GM19239 (cell line): ENCODE results near the gene MRPL49.
"Not testable (repeated sequence)": the region's sequence is repeated elsewhere in the genome, so short reads cannot be mapped to it uniquely, and the experiment has no call there.

Experiments used
- DNase-seq: peaks from one replicate; pipeline ENCODE4 v3.0.0; 2011; ENCODE audit warnings: low spot score; ENCODE audit not compliant: insufficient read length
- FAIRE-seq: peaks from 2 replicates; lab custom pipeline; 2011; peaks lifted over from hg19 to GRCh38; lab: Jason Lieb, UNC

The MRPL49 gene

DNA sequence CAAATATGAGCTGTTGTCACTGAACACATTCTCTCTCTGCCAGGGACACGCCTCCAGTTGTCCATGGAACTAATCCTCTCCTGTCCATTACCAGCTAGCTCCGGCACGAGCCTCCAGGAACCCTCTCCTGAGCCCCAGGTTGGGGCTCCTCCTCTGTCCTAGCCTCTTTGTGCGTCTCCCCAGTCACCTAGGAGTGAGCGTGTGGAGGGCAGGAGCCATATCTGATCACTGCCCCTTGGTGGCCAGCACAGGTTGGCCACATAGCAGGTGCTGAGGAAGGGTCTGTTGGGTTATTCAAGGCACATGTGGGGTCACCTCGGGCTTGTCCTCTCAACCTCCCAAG lies 9.7 kb downstream of the MRPL49 start:
- no peak for FAIRE-seq
- no peak for DNase-seq

DNA sequence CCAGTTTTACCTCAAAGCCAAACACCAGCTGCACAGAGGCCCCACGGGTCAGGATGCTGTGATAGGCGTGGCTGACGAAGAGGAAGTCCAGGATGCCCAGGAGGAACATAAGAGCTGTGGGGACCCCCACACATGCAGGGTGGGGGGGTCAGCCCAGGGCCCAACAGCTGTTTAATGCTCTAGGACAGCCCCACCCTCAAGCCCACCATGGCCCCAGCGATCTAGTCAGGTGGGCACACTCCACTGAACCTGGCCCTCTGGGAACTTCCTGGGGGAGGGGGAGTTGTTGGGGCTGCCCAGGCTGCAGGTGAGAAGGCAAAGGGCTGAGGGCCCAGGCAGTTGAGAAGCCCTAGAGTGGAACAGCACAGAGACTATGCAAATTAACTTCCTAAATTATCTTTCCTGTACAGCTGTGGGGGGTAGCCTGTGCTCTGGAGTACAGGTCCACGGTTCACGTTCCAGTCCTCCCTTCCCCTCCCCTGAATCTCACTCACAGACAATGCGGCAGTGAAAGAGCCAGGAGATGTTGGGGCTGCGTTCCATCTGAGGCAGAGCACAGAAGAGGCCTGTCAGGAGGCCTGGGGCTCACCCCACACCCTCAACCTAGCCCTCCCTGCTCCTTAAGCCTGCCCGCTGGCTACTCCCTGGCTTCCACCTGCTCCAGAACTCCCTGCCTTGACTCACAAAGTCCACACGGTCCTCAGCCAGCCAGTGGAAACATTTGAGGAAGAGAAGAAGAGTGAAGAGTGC lies 10.3 kb downstream of the MRPL49 start:
- peak; percentile 96 for FAIRE-seq
- no peak for DNase-seq

DNA sequence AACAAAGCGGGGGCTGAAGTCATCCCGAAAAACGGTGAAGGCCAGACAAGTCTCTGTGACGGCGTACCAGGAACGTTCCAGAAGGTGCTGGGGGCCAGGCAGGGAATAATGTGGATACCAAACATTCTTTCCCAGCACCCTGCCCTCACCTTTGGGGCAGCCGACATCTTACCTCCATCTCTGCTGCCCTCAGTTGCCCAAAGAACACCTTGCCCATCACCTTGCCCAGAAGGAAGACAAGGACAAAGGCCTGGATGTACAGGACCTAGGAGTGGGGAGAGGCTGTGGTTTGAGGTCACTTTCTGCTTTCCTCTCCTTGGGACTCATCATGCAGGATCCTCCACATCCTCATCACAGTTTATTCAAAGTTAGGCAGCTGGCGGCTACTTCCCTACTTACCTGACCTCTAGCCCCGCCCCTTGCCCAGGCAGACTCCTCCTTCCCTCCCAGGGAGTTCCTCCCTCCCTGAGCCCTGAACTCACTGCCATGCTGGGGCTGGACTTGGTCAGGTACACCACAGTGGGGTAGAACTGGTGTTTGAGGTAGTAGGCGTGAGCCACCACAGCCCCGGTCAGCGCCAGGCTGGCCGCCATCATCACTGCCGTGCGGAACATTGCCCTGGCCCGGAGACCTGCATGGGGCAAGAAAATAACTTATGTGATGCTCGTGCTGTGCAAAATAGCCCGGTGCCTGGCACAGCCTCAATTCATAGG lies 11.0 kb downstream of the MRPL49 start:
- FAIRE-seq (peak; percentile 94), DNase-seq (no peak)

DNA sequence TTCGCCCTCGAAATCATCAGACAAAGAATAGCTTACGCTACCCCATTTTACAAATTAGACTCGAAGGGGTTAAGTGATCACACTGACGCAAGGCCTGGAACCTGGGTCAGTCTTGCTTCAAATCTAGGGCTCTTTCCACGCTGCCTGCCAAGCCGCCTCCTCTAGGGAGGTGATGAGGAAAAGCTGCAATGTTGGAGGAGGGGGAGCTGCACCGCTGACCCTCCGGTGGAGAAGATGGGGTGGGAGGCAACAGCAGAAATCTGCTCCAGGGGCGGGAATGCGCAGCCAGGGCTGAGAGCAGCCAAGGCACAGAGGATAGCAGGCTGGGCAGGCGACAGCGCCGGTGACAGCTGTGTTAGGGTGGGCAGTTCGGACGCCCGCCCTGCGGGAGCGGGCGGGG lies 11.6 kb downstream of the MRPL49 start:
- DNase-seq (no peak), FAIRE-seq (no peak)

DNA sequence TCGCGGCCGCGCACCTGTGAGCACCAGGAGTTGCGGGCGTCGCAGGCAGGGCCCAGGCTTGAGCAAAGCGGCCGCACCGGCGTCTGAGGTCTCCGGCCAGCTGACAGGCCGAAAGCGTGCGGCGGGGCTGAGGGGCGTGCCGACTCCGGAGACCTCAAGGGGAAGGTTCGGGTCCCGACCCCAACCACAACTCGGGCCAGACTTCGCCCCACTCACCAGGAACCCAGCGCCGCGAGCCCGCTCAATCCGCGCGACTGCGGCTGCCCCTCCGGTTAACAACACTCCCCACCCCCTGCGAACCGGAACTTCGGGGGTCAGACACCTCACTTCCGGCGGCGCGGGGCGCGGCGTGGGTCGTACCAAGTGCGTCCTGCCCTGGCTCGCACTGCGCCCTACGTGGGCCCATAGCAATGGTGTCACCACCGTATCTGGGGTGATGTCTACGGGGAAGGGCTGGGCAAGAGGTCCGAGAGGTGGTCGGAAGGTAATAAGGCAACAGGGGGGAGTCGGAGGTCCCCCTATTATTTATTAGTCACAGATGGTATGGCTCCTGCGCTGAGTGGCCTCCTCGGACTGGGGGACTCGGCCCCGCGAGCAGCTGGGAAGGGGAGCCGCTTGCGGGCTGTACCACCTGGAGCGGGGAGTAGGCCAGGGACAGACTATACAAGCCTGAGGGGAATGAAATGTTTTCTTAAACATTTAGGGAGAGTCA lies 12.3 kb downstream of the MRPL49 start, which contains the start of gene SYVN1:
Gene SYVN1 (minus strand): TSS at position 280 of the 712 bp plus-strand sequence. CDS start 918 bp downstream, outside the sequence.
- no peak for FAIRE-seq

DNA sequence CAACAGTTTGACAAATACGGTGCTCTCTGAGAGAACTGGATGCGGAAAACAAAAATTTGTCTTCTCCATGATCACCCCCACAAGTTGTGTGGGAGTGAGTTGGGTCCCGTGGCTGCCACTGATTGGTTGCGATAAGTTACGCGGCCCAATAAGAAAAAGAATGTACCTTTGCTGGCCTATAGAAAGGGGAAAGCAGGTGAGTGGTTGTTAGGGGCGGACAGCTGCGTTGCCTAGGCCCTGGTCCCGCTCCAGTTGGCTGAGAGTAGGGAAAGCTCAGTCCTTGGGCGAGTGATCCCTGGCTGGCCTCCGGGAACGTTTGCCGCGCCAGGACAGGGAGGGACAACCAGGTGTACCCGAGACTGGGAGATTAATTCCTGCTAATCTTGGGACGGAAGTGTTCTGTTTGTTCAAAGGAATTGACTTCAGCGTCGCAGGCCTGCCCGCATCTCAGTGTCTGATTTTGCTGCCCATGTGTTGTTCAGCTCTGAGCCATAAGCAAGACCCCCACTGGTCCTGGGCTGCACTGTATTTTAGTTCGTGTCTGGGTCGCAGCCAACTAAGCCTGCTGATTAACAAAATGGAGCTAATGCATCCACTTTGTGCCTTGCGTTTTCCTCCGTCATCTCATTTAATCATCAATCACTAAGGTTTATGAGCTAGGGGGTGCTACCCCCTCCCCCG lies 13.0 kb downstream of the MRPL49 start:
- DNase-seq (peak; percentile 83), FAIRE-seq (peak; percentile 99)

More for the DNA sequence above, 12.3 kb downstream of the MRPL49 start, which contains the start of gene SYVN1:
- DNase-seq: peak; percentile 82

DNA sequence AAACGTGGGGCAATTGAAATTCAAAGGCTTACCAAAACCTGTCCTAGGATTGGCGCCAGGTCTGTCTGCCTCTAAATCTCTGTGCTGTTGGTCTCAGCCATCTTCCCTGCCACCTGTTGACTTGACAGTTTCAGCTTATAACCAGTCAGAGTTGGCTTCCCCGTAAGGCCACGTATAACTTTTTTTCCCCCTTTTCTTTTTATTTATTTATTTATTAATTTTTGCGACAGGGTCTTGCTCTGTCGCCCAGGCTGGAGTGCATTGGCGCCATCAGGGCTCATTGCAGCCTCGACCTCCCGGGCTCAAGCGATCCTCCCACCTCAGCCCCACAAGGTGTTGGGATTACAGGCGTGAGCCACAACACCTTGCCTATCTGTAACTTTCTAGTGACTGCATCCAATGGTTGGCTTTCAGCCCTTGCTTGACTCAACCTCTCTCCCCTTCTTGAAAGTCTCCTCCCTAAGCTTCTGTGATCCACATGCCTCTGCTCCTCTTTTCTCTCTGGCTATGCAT lies 13.6 kb downstream of the MRPL49 start:
- DNase-seq (no peak), FAIRE-seq (no peak)

DNA sequence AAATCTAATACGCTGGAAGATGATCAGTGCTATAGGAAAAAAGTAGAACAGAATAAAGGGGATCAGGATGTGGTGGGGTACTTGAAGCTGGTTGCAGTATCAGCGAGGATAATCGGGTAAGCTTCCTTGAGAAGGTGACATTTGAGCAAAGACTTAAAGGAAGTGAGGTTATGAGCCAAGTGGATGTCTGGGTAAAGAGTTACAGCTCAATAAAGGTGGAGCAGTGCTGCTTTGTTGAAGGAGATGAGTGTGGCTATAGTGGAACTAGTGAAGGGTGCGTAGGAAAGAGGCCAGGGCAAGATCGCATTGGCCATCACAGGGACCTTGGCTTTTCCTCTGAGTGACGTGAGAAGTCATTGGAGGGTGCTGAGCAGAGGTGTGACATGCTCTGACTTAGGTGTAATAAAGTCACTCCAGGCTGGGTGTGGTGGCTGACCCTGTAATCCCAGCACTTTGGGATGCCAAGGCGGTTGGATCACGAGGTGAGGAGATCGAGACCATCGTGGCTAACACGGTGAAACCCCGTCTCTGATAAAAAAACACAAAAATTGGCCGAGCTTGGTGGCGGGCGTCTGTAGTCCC lies 14.5 kb downstream of the MRPL49 start:
- FAIRE-seq (no peak), DNase-seq (no peak)

DNA sequence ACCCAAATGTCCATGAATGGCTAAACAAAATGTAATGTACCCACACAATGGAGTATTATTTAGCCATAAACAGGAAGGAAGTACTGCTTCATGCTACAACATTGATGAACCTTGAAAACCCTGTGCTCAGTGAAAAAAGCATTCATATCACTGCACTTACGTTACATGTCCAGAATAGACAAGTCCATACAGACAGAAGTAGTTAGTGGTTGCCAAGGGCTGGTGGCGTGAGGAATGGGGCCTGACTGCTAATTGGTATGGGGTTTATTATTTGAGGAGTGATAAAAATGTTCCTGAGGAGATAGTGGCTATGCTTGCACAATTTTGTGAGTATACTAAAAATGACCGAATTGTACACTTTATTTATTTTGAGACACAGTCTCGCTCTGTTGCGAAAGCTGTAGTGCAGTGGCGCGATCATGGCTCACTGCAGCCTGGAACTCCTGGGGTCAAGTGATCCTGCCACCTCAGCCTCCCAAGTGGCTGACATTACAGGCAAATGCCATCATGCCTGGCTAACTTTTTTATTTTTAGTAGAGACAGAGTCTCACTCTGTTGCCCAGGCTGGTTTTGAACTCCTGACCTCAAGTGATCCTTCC lies 19.9 kb downstream of the MRPL49 start:
- FAIRE-seq (no peak), DNase-seq (no peak)

DNA sequence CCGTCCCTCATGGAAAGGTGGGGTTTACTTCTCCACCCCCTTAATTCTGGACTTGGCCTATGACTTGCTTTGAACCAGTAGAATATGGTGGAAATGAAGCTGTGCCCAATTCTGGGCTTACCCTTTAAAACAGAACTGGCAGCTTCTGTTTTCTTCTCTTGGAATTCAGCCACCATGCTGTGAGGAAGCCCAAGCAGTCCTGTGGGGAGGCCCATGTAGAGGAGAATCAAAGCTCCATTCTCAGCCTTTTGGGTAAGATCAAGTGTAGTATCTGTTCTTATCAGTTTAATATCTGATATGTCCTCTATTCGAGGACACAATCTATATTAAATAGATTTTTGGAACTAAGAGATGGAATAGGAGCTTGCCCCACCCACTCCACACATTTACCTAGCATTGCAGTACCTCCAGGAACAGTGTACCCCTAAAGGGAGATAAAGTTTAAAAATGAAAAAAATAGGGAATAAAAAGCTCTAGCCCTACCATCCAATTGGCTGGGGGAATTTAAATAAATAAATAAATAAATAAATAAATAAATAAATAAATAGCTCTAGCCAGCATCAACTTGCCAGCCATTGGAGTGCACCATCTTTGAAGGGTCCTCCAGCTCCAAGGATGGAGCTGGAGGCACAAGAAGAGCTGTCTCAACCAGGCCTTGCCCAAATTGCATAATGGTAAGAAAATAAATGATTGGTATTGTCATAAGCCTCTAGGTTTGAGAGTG lies 25.4 kb downstream of the MRPL49 start:
- DNase-seq: no peak
- FAIRE-seq: no peak

DNA sequence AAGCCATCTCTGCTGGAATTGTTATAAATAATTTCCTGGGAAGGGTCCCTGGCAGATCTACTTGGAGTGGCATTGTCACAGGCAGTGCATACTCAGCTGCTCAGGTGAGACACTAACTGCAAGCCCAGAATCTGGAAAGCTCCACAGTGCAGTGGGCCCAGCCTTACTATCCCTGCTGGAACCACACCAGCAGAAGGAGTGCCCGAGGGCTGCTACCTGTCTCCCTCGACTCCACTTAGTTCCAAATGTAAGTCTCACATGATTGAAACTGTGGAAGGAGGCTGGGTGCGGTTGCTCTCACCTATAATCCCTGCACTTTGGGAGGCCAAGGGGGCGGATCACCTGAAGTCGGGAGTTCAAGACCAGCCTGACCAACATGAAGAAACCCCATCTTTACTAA lies 26.5 kb downstream of the MRPL49 start:
- FAIRE-seq (no peak), DNase-seq (no peak)

DNA sequence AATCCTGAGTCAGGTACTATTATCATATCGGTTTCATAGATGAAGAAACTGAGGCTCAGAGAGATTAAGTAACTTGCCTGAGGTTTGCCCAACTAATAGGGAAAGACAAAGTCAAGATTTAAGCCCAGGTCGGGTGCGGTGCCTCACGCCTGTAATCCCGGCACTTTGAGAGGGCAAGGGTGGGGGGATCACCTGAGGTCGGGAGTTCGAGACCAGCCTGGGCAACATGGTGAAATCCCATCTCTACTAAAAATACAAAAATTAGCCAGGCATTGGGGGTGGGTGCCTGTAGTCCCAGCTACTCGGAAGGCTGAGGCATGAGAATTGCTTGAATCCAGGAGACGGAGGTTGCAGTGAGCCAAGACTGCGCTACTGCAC lies 28.0 kb downstream of the MRPL49 start:
- DNase-seq, FAIRE-seq: not testable (repeated sequence)

DNA sequence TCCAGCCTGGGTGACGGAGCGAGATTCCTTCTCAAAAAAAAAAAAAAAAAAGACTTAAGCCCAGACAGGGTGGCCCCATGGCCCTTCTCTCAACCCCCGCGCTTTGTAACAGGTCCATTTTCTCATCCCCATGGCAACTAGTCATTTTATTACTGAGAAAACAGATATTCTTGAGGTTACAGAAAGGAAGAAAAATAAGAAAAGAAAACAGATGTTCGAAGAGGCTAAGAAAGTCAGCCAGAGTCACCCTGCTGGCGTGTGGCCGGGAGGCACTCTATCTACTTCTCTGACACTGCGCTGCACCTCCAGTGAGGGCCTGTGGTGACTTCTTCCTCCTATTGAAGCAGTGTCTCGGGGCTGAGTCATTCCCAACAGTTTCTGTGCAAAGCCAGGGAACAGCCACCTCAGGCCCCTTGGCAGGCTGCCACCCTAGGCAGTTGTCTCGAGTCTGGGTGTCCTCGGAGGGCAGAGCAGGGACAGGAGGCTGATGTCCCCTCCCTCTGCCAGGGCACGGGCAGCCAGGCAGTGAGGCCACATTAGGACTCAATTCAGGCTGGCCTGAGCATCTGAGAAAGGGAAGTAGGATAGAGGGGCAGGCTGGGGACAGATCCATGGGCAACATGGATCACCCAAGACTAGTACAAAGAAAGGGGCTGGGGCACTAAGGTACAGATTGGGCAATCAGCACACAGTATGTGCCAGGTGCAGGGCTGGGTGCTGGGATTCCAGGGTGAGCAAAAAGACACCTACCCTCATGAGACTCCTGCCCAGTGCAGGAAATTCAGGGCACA lies 28.6 kb downstream of the MRPL49 start:
- FAIRE-seq (no peak), DNase-seq (no peak)

DNA sequence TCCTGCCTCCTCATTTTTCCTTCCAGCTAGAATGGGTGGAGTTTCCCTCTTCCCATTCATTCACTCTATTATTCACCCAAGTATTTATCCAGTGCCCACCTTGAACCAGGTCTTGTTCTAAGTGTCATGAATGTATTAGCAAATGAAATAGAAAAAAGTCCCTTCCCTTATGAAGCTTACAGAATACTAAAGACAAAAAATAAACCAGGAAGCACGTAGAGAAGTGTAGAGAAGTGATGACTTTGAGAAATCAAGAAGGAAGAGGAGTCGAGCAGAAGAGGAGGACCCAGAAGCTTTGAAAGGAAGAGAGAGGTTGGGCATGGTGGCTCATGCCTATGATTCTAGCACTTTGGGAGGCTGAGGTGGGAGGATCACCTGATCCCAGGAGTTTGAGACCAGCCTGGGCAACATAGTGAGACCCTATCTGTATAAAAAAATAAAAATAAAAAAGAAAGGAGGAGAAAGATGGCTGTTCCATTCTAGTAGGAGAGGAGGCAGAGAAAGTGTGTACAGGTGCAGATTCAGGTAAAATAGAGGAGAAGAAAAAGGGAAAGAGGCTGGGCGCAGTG lies 29.3 kb downstream of the MRPL49 start:
- FAIRE-seq: no peak
- no peak for DNase-seq

DNA sequence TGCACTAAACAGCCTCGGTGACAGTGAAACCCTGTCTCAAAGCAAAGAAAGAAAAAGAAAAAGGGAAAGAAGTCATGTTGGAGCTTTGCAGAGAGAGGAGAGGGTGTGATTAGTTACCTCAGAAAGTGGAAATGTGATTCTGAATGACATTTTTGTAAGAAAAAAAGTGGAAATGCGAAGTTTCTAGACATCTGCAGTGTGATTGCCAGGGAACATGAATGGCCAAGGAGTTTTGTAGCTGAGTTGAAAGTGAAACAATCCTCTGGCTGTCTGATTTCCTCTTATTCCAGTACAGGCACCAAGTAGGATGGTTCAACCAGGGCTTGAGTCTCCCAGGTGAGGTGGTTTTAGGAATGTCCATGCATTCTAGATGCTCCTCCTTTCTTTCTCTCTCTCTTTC lies 30.0 kb downstream of the MRPL49 start:
- DNase-seq (no peak), FAIRE-seq (no peak)

DNA sequence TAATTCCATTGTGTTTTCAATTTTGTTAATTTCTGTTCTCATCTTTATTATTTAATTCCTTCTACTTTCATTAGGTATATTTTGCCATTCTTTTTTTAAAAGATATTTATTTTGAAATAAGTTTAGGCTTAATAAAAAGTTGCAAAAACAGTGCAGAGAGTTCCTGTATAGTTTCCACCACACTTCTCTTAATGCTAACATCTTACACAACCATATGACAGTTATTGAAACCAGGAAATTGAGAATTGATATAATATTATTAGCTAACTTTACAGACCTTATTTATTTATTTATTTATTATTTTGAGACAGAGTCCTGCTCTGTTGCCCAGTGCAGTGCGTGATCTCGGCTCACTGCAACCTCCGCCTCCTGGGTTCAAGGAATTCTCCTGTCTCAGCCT lies 34.1 kb downstream of the MRPL49 start:
- no peak for FAIRE-seq

DNA sequence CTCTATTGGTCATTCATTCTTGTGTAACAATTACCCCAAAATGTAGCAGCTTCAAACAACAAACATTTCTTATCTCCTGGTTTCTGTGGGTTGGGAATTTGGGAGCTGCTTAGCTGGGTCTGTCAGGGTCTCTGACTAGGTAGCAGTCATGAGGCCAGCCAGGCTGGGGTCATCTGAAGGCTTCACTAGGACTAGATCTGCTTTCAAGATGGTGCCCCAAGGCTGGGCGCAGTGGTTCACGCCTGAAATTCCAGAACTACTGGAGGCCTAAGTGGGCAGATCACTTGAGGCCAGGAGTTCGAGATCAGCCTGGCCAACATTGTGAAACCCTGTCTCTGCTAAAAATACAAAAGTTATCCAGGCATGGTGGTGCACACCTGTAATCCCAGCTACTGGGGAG lies 34.8 kb downstream of the MRPL49 start:
- no peak for FAIRE-seq

More for the DNA sequence above, 34.1 kb downstream of the MRPL49 start:
- DNase-seq: no peak

DNA sequence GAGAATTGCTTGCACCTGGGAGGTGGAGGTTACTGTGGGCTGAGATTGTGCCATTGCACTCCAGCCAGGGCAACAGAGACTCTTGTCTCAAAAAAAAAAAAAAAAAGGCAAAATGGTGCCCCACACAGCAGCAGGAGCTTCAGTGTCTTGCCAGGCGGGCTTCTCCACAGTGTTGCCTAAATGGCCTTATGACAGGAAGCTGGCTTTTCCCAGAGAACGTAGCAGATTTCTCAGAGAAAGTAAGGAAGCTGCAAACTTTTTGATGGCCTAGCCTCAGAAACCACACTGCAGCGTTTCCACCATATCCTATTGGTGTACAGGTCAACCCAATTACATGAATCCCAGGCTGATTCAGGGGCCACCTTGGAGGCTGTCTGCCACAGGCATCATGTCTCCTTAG lies 35.2 kb downstream of the MRPL49 start:
- DNase-seq (no peak), FAIRE-seq (no peak)

More for the DNA sequence above, 34.8 kb downstream of the MRPL49 start:
- no peak for DNase-seq
